Measurements from ENCODE around the gene RPL32. TPM values are rescaled to one million over a fixed set of nuclear protein-coding genes. Genes with fewer than 3 reads are reported as not detected.

The RPL32 gene
- 1,000 to 10,000 TPM; 1,296 to 2,718 (median 2,420) TPM for polyA plus RNA-seq
- long read RNA-seq, donor 1, result 0 reads
- long read RNA-seq, donor 2, transcript RPL32-203 (4 exons, 1,749 nt), result minor isoform, 8 of 967 reads
- long read RNA-seq, donor 2, transcript RPL32-207 (3 exons, 631 nt), result minor isoform, 7 of 967 reads
- long read RNA-seq, donor 2, transcript RPL32-202 (3 exons, 1,734 nt), result minor isoform, 53 of 967 reads
- long read RNA-seq, donor 2, transcript RPL32-204 (4 exons, 2,117 nt), result major isoform, 849 of 967 reads
- long read RNA-seq, donor 2, partial matches to known transcripts, result 32 of 967 reads
- long read RNA-seq, donor 2, other reads (novel, unspliced or antisense), result 14 of 967 reads
- long read RNA-seq, donor 3, transcript RPL32-202 (3 exons, 1,734 nt), result minor isoform, 115 of 1,496 reads
- long read RNA-seq, donor 3, transcript RPL32-207 (3 exons, 631 nt), result minor isoform, 24 of 1,496 reads
- long read RNA-seq, donor 3, transcript RPL32-204 (4 exons, 2,117 nt), result major isoform, 1,216 of 1,496 reads
- long read RNA-seq, donor 3, transcript RPL32-203 (4 exons, 1,749 nt), result minor isoform, 7 of 1,496 reads
- long read RNA-seq, donor 3, partial matches to known transcripts, result 103 of 1,496 reads
- long read RNA-seq, donor 3, other reads (novel, unspliced or antisense), result 26 of 1,496 reads
- long read RNA-seq, donor 4, transcript RPL32-202 (3 exons, 1,734 nt), result minor isoform, 6 of 62 reads
- long read RNA-seq, donor 4, transcript RPL32-204 (4 exons, 2,117 nt), result major isoform, 54 of 62 reads
- long read RNA-seq, donor 4, partial matches to known transcripts, result 0 of 62 reads
- long read RNA-seq, donor 4, other reads (novel, unspliced or antisense), result 0 of 62 reads
- long read RNA-seq, donor 5, transcript RPL32-203 (4 exons, 1,749 nt), result minor isoform, 8 of 766 reads
- long read RNA-seq, donor 5, transcript RPL32-207 (3 exons, 631 nt), result minor isoform, 10 of 766 reads
- long read RNA-seq, donor 5, transcript RPL32-202 (3 exons, 1,734 nt), result minor isoform, 62 of 766 reads
- long read RNA-seq, donor 5, transcript RPL32-204 (4 exons, 2,117 nt), result major isoform, 593 of 766 reads
- long read RNA-seq, donor 5, partial matches to known transcripts, result 81 of 766 reads
- long read RNA-seq, donor 5, other reads (novel, unspliced or antisense), result 10 of 766 reads
- long read RNA-seq, donor 6, transcript RPL32-202 (3 exons, 1,734 nt), result minor isoform, 105 of 1,453 reads
- long read RNA-seq, donor 6, transcript RPL32-204 (4 exons, 2,117 nt), result major isoform, 1,237 of 1,453 reads
- long read RNA-seq, donor 6, transcript RPL32-207 (3 exons, 631 nt), result minor isoform, 10 of 1,453 reads
- long read RNA-seq, donor 6, transcript RPL32-203 (4 exons, 1,749 nt), result minor isoform, 16 of 1,453 reads
- long read RNA-seq, donor 6, partial matches to known transcripts, result 50 of 1,453 reads
- long read RNA-seq, donor 6, other reads (novel, unspliced or antisense), result 30 of 1,453 reads
- long read RNA-seq, donor 7, result 0 reads
- long read RNA-seq, donor 8, transcript RPL32-204 (4 exons, 2,117 nt), result major isoform, 241 of 269 reads
- long read RNA-seq, donor 8, transcript RPL32-202 (3 exons, 1,734 nt), result minor isoform, 11 of 269 reads
- long read RNA-seq, donor 8, partial matches to known transcripts, result 9 of 269 reads
- long read RNA-seq, donor 8, other reads (novel, unspliced or antisense), result 0 of 269 reads
- long read RNA-seq, donor 9, transcript RPL32-204 (4 exons, 2,117 nt), result major isoform, 384 of 451 reads
- long read RNA-seq, donor 9, transcript RPL32-202 (3 exons, 1,734 nt), result minor isoform, 30 of 451 reads
- long read RNA-seq, donor 9, partial matches to known transcripts, result 28 of 451 reads
- long read RNA-seq, donor 9, other reads (novel, unspliced or antisense), result 0 of 451 reads
- long read RNA-seq, donor 10, transcript RPL32-203 (4 exons, 1,749 nt), result minor isoform, 13 of 2,470 reads
- long read RNA-seq, donor 10, transcript RPL32-207 (3 exons, 631 nt), result minor isoform, 33 of 2,470 reads
- long read RNA-seq, donor 10, transcript RPL32-204 (4 exons, 2,117 nt), result major isoform, 2,146 of 2,470 reads
- long read RNA-seq, donor 10, transcript RPL32-202 (3 exons, 1,734 nt), result minor isoform, 148 of 2,470 reads
- long read RNA-seq, donor 10, partial matches to known transcripts, result 101 of 2,470 reads
- long read RNA-seq, donor 10, other reads (novel, unspliced or antisense), result 25 of 2,470 reads

- DNase-seq (peak; percentile 93 to 96), FAIRE-seq (no peak)
- Histone ChIP-seq H3K27me3 (ENCODE audit: control insufficient read depth in 3 of 3, insufficient read depth in 3 of 3, low read length in 3 of 3) (no peaks in the 10 kb centered on the region), H3K4me3 (ENCODE audit: low read depth in 1 of 3, low read length in 3 of 3) (peak within 1 kb of the TSS; percentile 81 to 99 (median 82)), H3K4me1 (ENCODE audit: control insufficient read depth in 3 of 3, insufficient read depth in 2 of 3, low read depth in 1 of 3, low read length in 2 of 3) (peaks cover 0 to 6% (median 0%) of the 10 kb centered on the region in 3 donors), H3K27ac (ENCODE audit: low read depth in 1 of 3, low read length in 2 of 3) (peak within 1 kb of the TSS; percentile 82 to 92 (median 87)), H3K9me3 (ENCODE audit: control insufficient read depth in 2 of 2, insufficient read depth in 1 of 2, low read depth in 1 of 2, low read length in 1 of 2) (no peaks in the 10 kb centered on the region), H3K36me3 (ENCODE audit: control insufficient read depth in 3 of 3, insufficient read depth in 2 of 3, low read depth in 1 of 3, low read length in 3 of 3) (peaks cover 7 to 26% (median 12%) of the 10 kb centered on the region in 3 donors)
- 0% methylated on average over 43 of the region's 43 CpGs for WGBS, 3 donors
Observed at GRCh38 chr3:12841149-12841969, at the start of gene RPL32. TSS of gene RPL32 (minus strand) at chr3:12841565. CDS start at chr3:12840237, 1,328 bp downstream.

- 70 to 83% (median 80%) methylated on average over 10 of the region's 10 CpGs for WGBS, 3 donors
Observed at GRCh38 chr3:12890610-12891390, 49.4 kb upstream of the RPL32 start.

GRCh38 chr3:12886736-12887135 is 45.4 kb upstream of the RPL32 start:
- DNase-seq (no peak), FAIRE-seq (no peak)
- peaks cover 0 to 4% (median 0%) of the 10 kb centered on the region in 3 donors for H3K27me3 ChIP-seq (ENCODE audit: control insufficient read depth in 3 of 3, insufficient read depth in 3 of 3, low read length in 3 of 3)
- H3K36me3 ChIP-seq (ENCODE audit: control insufficient read depth in 3 of 3, insufficient read depth in 2 of 3, low read depth in 1 of 3, low read length in 3 of 3), result no peaks in the 10 kb centered on the region
- H3K4me1 ChIP-seq (ENCODE audit: control insufficient read depth in 3 of 3, insufficient read depth in 2 of 3, low read depth in 1 of 3, low read length in 2 of 3), result peaks cover 0 to 4% (median 3%) of the 10 kb centered on the region in 3 donors
- WGBS, 3 donors, result 86 to 89% (median 89%) methylated on average over 12 of the region's 12 CpGs
- H3K9me3 ChIP-seq (ENCODE audit: control insufficient read depth in 2 of 2, insufficient read depth in 1 of 2, low read depth in 1 of 2, low read length in 1 of 2), result no peaks in the 10 kb centered on the region
- H3K4me3 ChIP-seq (ENCODE audit: low read depth in 1 of 3, low read length in 3 of 3), result no peak overlapping the region
- H3K27ac ChIP-seq (ENCODE audit: low read depth in 1 of 3, low read length in 2 of 3), result no peak overlapping the region

More at GRCh38 chr3:12890610-12891390, 49.4 kb upstream of the RPL32 start:
- DNase-seq (peak in 1 of 2 donors; percentile 15), FAIRE-seq (no peak)
- H3K4me1 ChIP-seq (ENCODE audit: control insufficient read depth in 3 of 3, insufficient read depth in 2 of 3, low read depth in 1 of 3, low read length in 2 of 3), result peaks cover 0 to 5% (median 3%) of the 10 kb centered on the region in 3 donors
- H3K27ac ChIP-seq (ENCODE audit: low read depth in 1 of 3, low read length in 2 of 3), result no peak overlapping the region
- H3K9me3 ChIP-seq (ENCODE audit: control insufficient read depth in 2 of 2, insufficient read depth in 1 of 2, low read depth in 1 of 2, low read length in 1 of 2), result no peaks in the 10 kb centered on the region
- no peak overlapping the region for H3K4me3 ChIP-seq (ENCODE audit: low read depth in 1 of 3, low read length in 3 of 3)
- peaks cover 0 to 4% (median 0%) of the 10 kb centered on the region in 3 donors for H3K27me3 ChIP-seq (ENCODE audit: control insufficient read depth in 3 of 3, insufficient read depth in 3 of 3, low read length in 3 of 3)
- no peaks in the 10 kb centered on the region for H3K36me3 ChIP-seq (ENCODE audit: control insufficient read depth in 3 of 3, insufficient read depth in 2 of 3, low read depth in 1 of 3, low read length in 3 of 3)

- peaks cover 0 to 3% (median 0%) of the 10 kb centered on the region in 3 donors for H3K4me1 ChIP-seq (ENCODE audit: control insufficient read depth in 3 of 3, insufficient read depth in 2 of 3, low read depth in 1 of 3, low read length in 2 of 3)
- H3K27ac ChIP-seq (ENCODE audit: low read depth in 1 of 3, low read length in 2 of 3), result no peak overlapping the region
- no peak for FAIRE-seq
- H3K27me3 ChIP-seq (ENCODE audit: control insufficient read depth in 3 of 3, insufficient read depth in 3 of 3, low read length in 3 of 3), result peaks cover 0 to 4% (median 0%) of the 10 kb centered on the region in 3 donors
- H3K36me3 ChIP-seq (ENCODE audit: control insufficient read depth in 3 of 3, insufficient read depth in 2 of 3, low read depth in 1 of 3, low read length in 3 of 3), result no peaks in the 10 kb centered on the region
- H3K9me3 ChIP-seq (ENCODE audit: control insufficient read depth in 2 of 2, insufficient read depth in 1 of 2, low read depth in 1 of 2, low read length in 1 of 2), result no peaks in the 10 kb centered on the region
- 43 to 50% (median 44%) methylated on average over 10 of the region's 10 CpGs for WGBS, 3 donors
- no peak overlapping the region for H3K4me3 ChIP-seq (ENCODE audit: low read depth in 1 of 3, low read length in 3 of 3)
- peak in 1 of 2 donors; percentile 37 for DNase-seq
Observed at GRCh38 chr3:12886106-12886679, 44.8 kb upstream of the RPL32 start.

- H3K9me3 ChIP-seq (ENCODE audit: control insufficient read depth in 2 of 2, insufficient read depth in 1 of 2, low read depth in 1 of 2, low read length in 1 of 2), result no peaks in the 10 kb centered on the region
- DNase-seq (no peak), FAIRE-seq (no peak)
- no peak overlapping the region for H3K27ac ChIP-seq (ENCODE audit: low read depth in 1 of 3, low read length in 2 of 3)
- WGBS, 3 donors, result 75 to 83% (median 79%) methylated on average over 4 of the region's 4 CpGs
- H3K36me3 ChIP-seq (ENCODE audit: control insufficient read depth in 3 of 3, insufficient read depth in 2 of 3, low read depth in 1 of 3, low read length in 3 of 3), result no peaks in the 10 kb centered on the region
- peaks cover 0 to 4% (median 0%) of the 10 kb centered on the region in 3 donors for H3K27me3 ChIP-seq (ENCODE audit: control insufficient read depth in 3 of 3, insufficient read depth in 3 of 3, low read length in 3 of 3)
- peaks cover 0 to 3% (median 0%) of the 10 kb centered on the region in 3 donors for H3K4me1 ChIP-seq (ENCODE audit: control insufficient read depth in 3 of 3, insufficient read depth in 2 of 3, low read depth in 1 of 3, low read length in 2 of 3)
- H3K4me3 ChIP-seq (ENCODE audit: low read depth in 1 of 3, low read length in 3 of 3), result no peak overlapping the region
Observed at GRCh38 chr3:12885583-12885930, 44.2 kb upstream of the RPL32 start.

Measured in small intestine (tissue), 16 donors.